ENCODE data around the gene FGF11.
A peak's percentile ranks its signal among the peaks of the same experiment; 100 is the strongest.

FGF11 gene

GRCh38 chr17:7435676-7436555 is 3.4 kb upstream of the FGF11 start:
- peak; percentile 71 for DNase-seq

DNA sequence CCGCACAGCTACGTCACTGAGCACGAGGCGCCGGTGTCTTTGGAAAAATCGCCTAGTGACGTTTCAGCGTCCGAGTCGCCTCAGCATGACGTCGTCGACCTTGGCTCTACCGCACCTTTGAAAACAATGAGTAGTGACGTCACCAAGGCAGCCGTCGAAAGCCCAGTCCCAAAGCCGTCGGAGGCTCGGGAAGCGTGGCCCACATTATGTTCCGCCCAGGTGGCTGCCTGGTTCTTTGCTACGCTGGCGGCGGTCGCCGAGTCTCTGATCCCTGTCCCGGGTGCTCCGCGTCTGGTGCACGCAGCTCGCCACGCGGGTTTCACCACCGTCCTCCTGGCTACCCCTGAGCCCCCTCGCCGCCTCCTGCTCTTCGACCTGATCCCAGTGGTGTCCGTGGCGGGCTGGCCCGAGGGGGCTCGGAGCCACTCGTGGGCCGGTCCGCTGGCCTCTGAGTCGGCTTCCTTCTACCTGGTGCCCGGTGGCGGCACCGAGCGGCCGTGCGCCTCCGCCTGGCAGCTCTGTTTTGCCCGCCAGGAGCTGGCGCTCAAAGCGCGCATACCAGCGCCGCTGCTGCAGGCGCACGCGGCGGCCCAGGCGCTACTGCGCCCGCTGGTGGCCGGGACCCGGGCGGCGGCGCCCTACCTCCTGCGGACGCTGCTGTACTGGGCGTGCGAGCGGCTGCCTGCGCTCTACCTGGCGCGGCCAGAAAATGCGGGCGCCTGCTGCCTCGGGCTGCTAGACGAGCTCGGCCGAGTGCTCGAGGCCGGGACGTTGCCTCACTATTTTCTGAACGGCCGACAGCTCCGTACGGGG is 2.5 kb upstream of the FGF11 start:
- peak; percentile 82 for DNase-seq

GRCh38 chr17:7437369-7437863 is 1.9 kb upstream of the FGF11 start:
- no peak for DNase-seq

DNA sequence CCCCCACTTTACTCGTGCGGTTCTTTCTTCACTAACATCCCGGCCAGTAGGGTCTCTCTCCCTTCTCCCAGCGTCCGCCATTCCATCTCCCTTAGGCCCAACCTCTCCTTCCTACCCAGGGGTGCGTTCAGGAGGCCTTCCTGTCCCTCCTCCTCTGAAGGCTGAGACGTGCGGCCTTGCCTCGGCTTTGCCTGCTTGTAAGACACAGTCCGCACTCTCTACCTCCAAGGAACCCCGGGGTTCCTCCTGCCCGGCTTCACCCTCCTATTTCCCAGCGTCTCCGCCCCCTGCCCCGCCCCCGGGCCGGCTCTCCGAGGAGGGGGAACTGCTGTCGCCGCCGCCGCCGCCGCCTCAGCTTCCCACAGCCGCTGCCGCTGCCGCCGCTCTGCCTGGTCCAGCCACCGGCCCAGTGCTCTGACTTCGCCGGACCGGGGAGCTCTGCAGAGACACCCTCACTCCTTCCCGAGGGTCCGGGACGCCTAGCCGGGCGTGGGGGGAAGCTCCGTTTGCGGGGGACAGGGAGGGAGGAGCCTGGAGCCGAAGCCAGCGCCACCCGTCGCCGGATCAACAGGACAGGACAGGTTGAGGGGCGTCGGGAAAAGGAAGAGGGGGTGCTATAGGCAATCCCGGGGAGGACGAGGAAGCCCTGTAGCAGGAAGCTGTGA is 1.2 kb upstream of the FGF11 start:
- peak; percentile 56 for DNase-seq

DNA sequence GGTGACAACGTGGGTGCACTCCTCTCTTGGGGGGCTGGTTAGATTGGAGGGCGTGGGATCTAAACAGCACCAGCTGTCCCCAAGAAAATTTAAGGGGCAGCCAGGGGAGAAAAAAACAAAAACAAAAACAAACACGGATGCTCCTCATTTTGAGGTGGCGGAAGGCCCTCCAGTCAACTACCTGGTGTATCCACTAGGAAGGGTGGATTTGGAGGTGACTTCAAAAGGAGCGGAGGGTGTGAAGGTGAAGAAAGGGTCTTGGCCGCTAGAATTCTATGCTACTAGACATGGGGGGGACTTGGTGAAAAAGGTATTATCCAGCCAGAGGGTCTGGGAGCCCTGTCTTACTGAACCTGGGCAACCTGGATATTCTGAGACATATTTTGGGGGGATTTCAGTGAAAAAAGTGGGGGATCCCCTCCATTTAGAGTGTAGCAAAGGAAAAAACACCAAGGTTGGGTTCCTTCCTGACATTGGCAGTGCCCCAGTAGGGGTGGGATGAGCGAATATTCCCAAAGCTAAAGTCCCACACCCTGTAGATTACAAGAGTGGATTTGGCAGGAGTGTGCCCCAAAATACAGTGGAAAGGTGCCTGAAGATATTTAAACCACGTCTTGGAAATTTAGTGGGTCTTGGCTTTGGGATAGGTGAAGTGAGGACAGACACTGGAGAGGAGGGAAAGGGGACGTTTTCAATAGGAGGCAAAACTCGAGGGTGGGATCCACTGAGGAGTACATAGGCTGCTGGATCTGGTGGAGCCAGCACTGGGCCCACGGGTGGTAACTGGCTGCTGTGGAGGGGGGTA is 454 bp upstream of the FGF11 start:
- DNase-seq = no peak

DNA sequence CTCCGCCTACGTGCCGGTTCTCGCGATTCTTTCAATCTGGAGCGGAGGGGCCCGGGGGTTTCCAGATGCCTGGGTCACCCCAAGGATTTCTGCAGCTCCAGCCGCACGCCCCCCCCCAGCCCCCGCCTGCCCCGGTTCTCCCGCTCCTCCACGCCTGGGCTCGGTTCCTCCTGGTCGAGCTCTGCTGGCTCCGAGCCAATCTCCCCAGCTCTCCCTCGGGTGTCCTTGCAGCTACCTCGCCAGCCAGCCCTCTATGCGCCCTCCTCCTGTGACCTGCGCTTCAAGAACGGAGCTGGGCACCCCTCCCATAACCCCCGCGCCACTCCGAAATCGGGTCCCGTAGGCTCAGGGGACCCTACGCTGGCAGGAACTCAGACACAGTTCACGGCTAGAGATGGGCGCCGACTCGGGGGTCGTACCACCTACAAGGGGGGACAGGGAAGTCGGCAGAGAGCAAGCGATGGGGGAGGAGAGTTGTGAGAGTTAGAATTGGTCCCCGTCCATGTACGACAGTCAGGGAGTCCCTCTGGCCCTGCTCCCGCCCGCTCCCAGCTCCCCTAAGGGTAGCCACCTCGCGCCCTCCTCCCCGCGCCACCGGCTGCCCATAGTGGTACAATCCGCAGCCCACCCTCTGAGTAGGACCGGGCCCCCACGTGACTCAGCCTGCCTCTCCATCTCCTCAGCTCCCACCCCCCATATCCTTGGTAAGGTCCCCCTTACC is 961 bp downstream of the FGF11 start:
- peak; percentile 39 for DNase-seq

GRCh38 chr17:7440834-7441195 is 1.5 kb downstream of the FGF11 start:
- no peak for DNase-seq

DNA sequence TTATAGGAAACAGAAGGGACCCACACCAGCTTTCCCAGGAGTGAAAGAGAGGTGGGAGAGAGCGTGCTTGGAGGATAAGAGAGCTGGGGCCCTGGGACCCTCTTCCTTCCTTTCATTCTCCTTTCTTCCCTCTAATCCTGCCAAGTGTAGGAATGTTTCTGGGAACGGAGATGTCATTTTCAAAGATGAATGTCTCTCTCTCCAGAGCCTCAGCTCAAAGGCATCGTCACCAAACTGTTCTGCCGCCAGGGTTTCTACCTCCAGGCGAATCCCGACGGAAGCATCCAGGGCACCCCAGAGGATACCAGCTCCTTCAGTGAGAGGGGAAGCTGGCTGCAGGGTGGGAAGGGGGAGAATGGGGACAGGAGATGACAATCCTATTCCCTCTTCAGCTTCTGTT is 2.0 kb downstream of the FGF11 start:
- DNase-seq = no peak

GRCh38 chr17:7442142-7442541 is 2.8 kb downstream of the FGF11 start:
- DNase-seq = no peak

DNA sequence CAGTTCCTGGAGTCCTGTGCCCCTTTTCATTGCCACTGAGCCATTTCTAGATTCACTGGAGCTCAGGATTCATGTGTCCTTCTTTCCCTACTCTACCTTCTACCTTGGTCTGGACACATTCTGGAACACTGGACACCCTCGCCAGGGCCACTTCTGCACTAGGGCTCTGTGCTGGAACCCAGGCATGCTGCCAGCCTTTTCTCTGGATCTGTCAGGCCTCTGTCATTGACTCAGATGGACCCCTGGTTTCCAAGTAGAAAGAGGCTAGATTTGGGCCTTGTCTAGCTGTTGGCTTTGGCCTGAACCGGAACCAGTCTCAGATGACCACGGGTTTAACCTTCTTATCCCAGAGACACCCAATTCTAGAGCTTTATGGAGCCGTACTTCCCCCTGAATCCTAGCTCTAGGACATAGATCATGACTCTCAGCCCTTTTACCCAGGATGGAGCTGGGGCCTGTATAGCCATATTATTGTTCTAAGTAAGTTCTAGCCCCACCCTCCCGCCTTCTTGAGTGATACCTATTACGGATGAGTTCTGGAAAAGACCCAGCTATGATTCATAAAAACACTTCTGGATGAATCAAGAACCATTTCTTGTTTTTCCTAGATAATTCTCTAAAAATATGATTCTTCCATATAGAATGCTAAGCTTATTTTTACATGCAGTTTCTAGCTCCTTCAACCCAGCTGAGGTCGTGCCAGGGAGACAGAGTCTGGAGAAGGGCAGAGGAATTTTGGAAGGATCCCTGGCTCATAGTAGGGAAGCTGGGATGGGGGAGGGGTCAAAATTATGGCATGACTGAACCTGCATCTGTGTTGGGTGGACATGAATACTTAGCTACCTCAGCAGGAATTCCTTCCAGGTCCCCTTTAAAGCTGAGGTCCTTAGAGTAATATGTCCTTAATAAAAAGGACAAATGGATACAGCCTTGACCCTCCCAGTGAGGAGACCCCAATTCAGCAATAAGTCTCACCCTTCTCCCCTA is 4.5 kb downstream of the FGF11 start:
- DNase-seq = no peak

DNA sequence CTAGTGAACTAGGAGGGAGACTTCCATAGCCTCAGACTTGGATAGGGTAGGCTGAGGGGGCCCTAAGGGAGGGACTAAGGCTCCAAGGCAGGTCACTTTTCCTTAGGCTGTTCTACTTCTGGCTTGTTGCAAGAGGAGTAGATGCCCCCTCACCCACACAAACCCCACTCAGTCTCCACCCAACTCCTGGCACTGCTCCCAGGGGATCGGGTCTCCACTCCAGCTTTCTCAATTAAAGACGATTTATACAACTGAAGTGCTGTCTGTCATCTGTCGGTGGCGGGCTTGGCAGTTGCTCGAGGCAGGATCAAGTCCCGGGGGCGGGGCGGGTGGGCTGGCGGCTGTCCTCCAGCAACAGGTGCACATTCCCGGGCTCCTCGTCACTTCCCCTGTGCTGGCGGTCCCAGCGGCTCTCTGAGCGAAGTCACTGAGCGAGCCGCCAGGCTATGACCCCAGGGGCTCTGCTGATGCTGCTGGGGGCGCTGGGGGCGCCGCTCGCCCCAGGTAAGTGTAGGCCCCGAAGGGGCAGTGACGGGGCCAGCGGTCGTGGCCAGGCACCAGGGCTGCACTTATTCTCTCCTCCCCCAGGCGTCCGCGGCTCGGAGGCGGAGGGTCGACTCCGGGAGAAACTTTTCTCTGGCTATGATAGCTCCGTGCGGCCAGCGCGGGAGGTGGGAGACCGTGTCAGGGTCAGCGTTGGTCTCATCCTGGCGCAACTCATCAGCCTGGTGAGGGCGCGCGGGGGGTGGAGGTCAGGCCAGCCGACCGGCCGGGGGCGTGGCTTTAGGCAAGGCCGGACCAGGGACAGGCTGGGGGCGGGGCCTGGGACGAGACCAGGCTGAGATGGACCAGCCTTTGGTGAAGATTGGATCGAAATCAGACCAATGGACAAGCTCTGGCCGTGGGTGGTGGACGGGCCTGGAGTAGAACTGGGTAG is 5.6 kb downstream of the FGF11 start, which contains the start of gene CHRNB1:
CHRNB1 (plus strand) TSS at position 380 of the 937 bp plus-strand sequence; CDS start at position 447, 67 bp downstream.
- peak; percentile 79 for DNase-seq

GRCh38 chr17:7445619-7445968 is 6.3 kb downstream of the FGF11 start:
- DNase-seq = no peak

GRCh38 chr17:7448461-7448860 is 9.1 kb downstream of the FGF11 start:
- no peak for DNase-seq

DNA sequence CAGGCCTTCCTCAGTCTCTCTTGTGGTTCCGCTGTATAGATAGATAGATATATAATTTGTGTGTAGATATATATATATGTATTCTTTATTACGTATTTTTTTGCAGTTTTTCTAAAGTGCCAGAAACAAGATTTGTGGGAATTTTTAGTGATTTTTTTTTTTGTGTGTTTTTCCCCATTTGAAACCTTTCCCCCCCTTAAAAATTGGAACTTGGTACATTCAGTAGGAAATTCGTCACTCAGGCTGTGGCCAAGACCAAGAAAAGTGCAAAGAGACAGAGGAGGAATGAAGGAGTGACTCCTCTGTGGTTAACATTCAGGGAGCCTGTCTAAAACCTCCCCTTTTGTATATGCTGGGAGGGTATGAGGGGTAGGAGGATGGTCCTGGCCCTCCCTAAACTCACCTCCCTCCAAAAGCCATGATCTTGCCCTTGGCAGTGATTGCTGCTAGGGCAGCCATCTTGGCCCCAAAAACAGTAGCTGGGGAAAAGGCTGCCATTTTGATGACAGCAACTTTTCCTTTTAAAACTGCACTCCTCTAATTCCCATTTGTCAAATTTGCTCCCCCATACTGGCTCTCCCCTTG is 20.7 kb downstream of the FGF11 start:
- no peak for DNase-seq

GRCh38 chr17:7460850-7461660 is 21.7 kb downstream of the FGF11 start:
- no peak for DNase-seq

DNA sequence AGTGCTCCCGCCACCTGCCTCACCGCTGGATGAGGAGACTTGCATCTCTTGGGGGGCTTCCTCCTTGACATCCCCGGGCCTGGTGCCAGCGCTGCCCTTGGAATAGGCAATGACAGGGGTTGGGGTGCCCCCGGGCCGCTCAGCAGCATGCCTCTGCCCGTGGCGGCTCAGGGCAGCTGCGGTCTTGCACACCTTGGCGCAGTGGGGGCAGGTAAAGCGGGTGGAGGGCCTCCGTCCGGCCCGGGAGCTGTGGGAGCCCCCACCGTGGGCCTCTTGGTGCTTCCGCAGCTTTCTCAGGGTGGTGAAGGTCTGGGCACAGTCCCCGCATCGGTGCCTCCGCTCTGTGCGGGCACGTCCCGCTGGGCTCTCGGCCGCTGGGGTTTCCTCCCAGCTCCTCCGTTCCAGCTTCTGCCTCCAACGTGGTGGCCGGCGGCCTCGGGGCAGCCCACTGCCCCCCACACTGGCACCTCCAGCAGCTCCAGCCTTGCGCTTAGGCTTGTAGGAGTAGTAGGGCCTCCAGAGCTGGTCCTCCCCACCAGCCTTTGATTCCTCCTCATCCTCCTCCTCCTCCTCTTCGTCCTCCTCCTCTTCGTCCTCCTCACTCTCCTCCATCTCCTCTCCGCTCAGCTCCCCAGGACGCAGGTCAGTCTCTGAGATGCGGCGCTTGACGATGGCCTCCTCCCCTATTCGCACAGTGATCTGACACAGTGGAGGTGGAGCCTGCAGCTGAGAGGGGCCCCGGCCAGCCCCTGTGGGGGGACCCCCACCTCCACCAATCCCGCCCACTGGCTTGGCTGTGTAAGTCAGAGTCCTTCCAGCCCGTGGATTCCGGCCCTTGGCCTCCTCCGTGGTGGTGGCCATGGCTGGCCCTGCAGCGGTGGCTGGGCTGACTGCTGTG is 23.4 kb downstream of the FGF11 start:
- DNase-seq = no peak

DNA sequence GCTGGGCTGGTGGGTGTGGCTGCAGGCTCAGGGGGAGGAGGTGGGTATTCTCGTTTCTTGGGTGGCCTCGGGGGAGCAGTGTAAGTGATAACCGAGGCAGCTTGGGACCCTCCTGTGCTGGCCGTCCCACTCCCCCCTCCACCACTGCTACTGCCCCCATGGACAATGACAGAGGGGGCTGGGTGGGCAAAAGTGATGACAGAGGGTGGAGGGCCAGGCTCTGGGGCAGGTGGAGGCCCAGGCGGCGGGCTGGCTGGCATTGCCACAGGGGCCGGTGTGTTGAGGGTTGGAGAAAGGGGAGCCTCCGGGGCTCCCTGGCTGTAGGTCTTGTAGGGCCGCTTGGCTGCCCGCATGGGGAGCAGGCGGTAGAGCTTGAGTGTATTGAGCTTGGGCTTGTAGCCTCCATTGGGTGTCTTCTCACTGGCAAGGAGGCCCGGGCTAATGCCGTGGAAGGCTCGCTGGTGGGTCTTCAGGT is 24.1 kb downstream of the FGF11 start:
- no peak for DNase-seq

Measured in inflammatory macrophage treated with lipopolysaccharide for 4 hours (primary cell).